ENCODE measurements around the gene SLC39A11. TPM values are rescaled to one million over a fixed set of nuclear protein-coding genes. Genes with fewer than 3 reads are reported as not detected.

The SLC39A11 gene
- total and polyA plus RNA-seq, 2 of the 13 experiments (the other 11 are each of a cell fraction or from before 2014, with no cell fraction given), result 17.2 to 31.5 TPM

DNA sequence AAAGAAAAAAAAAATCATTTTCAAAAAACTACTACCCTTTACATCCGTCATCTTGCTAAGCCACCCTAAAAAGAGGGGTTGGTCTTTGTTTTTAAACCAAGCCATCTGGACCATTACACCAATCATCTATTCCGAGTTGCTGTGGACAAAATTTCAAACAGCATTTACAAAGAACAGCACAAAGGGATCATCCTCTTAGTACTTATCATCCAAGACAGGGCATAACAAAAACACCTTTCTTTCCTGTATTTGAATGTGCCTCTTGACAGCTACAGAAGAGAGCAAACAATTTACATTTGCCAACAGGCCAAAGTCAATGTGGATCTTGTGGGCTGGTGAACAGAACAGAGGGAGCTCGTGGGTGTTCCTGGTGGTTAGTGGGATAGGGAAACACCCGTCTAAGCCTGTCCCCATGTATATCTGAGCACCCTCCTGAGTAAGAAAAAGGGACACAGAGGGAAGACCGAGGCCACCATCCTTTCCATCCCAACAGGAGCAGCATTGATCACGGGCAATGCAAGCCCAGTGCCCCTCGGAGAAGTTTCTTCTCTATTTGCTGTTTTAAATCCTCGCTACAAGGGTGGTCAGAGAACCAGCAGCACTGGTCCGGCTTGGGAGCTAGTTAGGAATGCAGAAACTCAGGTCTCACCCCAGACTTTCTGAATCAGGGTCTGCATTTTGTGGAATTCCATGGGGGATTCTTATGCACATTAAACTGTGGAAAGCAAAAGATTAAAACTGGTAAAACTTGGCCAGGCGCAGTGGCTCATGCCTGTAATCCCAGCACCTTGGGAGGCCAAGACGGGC lies 1.9 kb downstream of the SLC39A11 start (continued):
- TF ChIP-seq, protein P1, sequence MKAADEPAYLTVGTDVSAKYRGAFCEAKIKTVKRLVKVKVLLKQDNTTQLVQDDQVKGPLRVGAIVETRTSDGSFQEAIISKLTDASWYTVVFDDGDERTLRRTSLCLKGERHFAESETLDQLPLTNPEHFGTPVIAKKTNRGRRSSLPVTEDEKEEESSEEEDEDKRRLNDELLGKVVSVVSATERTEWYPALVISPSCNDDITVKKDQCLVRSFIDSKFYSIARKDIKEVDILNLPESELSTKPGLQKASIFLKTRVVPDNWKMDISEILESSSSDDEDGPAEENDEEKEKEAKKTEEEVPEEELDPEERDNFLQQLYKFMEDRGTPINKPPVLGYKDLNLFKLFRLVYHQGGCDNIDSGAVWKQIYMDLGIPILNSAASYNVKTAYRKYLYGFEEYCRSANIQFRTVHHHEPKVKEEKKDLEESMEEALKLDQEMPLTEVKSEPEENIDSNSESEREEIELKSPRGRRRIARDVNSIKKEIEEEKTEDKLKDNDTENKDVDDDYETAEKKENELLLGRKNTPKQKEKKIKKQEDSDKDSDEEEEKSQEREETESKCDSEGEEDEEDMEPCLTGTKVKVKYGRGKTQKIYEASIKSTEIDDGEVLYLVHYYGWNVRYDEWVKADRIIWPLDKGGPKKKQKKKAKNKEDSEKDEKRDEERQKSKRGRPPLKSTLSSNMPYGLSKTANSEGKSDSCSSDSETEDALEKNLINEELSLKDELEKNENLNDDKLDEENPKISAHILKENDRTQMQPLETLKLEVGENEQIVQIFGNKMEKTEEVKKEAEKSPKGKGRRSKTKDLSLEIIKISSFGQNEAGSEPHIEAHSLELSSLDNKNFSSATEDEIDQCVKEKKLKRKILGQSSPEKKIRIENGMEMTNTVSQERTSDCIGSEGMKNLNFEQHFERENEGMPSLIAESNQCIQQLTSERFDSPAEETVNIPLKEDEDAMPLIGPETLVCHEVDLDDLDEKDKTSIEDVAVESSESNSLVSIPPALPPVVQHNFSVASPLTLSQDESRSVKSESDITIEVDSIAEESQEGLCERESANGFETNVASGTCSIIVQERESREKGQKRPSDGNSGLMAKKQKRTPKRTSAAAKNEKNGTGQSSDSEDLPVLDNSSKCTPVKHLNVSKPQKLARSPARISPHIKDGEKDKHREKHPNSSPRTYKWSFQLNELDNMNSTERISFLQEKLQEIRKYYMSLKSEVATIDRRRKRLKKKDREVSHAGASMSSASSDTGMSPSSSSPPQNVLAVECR (CRISPR knock-in tag; IDR thresholded peaks at IDR 0.05; ENCODE audit: borderline replicate concordance), result peak; percentile 56; the same call in 1 of the 2 replicates
- TF ChIP-seq PCBP1 (IDR thresholded peaks at IDR 0.05; ENCODE audit: borderline replicate concordance, low read depth, low read length), result no peak
- no peak for TF ChIP-seq TMF1 (CRISPR knock-in tag; IDR thresholded peaks at IDR 0.05; ENCODE audit: low read depth)
- TF ChIP-seq ZNF572 (CRISPR knock-in tag; IDR thresholded peaks at IDR 0.05), result peak; percentile 86; the same call in 1 of the 2 replicates
- TF ChIP-seq, protein P2, sequence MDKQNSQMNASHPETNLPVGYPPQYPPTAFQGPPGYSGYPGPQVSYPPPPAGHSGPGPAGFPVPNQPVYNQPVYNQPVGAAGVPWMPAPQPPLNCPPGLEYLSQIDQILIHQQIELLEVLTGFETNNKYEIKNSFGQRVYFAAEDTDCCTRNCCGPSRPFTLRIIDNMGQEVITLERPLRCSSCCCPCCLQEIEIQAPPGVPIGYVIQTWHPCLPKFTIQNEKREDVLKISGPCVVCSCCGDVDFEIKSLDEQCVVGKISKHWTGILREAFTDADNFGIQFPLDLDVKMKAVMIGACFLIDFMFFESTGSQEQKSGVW (CRISPR knock-in tag; IDR thresholded peaks at IDR 0.05; ENCODE audit: borderline replicate concordance), result no peak
- TF ChIP-seq SSRP1 (CRISPR knock-in tag; IDR thresholded peaks at IDR 0.05), result no peak; the same call in 1 of the 2 replicates
- TF ChIP-seq, protein P3, sequence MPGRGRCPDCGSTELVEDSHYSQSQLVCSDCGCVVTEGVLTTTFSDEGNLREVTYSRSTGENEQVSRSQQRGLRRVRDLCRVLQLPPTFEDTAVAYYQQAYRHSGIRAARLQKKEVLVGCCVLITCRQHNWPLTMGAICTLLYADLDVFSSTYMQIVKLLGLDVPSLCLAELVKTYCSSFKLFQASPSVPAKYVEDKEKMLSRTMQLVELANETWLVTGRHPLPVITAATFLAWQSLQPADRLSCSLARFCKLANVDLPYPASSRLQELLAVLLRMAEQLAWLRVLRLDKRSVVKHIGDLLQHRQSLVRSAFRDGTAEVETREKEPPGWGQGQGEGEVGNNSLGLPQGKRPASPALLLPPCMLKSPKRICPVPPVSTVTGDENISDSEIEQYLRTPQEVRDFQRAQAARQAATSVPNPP (CRISPR knock-in tag; IDR thresholded peaks at IDR 0.05), result no peak
- TF ChIP-seq KMT2A (CRISPR knock-in tag; IDR thresholded peaks at IDR 0.05), result 0 out of 2 replicates have a peak, but pooled peaks have one; percentile 31
- no peak for TF ChIP-seq CEBPB (IDR thresholded peaks at IDR 0.05; ENCODE audit: borderline replicate concordance, low read depth, low read length)
- no peak for TF ChIP-seq ZFP36 (IDR thresholded peaks at IDR 0.05; ENCODE audit: borderline replicate concordance, low read depth, low read length, partially characterized antibody)
- no peak for TF ChIP-seq MYNN (CRISPR knock-in tag; IDR thresholded peaks at IDR 0.05; ENCODE audit: low read depth)
- peak; percentile 92 for TF ChIP-seq ZNF7 (CRISPR knock-in tag; IDR thresholded peaks at IDR 0.05)
- TF ChIP-seq, protein P4, sequence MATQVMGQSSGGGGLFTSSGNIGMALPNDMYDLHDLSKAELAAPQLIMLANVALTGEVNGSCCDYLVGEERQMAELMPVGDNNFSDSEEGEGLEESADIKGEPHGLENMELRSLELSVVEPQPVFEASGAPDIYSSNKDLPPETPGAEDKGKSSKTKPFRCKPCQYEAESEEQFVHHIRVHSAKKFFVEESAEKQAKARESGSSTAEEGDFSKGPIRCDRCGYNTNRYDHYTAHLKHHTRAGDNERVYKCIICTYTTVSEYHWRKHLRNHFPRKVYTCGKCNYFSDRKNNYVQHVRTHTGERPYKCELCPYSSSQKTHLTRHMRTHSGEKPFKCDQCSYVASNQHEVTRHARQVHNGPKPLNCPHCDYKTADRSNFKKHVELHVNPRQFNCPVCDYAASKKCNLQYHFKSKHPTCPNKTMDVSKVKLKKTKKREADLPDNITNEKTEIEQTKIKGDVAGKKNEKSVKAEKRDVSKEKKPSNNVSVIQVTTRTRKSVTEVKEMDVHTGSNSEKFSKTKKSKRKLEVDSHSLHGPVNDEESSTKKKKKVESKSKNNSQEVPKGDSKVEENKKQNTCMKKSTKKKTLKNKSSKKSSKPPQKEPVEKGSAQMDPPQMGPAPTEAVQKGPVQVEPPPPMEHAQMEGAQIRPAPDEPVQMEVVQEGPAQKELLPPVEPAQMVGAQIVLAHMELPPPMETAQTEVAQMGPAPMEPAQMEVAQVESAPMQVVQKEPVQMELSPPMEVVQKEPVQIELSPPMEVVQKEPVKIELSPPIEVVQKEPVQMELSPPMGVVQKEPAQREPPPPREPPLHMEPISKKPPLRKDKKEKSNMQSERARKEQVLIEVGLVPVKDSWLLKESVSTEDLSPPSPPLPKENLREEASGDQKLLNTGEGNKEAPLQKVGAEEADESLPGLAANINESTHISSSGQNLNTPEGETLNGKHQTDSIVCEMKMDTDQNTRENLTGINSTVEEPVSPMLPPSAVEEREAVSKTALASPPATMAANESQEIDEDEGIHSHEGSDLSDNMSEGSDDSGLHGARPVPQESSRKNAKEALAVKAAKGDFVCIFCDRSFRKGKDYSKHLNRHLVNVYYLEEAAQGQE (IDR thresholded peaks at IDR 0.05; ENCODE audit: borderline replicate concordance in 1 of 2, low read depth in 1 of 2, low read length in 2 of 2), result 0 out of 4 replicates have a peak, but pooled peaks of 1 of the 2 experiments have one; percentile 27
- TF ChIP-seq ZNF326 (CRISPR knock-in tag; IDR thresholded peaks at IDR 0.05; ENCODE audit: borderline replicate concordance), result no peak
- TF ChIP-seq ZFAT (CRISPR knock-in tag; conservative IDR thresholded peaks at IDR 0.05), result no peak
- no peak for TF ChIP-seq ZNF724P (CRISPR knock-in tag; IDR thresholded peaks at IDR 0.05; ENCODE audit: borderline replicate concordance)
- TF ChIP-seq ZNF460 (CRISPR knock-in tag; IDR thresholded peaks at IDR 0.05; ENCODE audit: borderline replicate concordance), result no peak; the same call in 1 of the 2 replicates

Data from HepG2 (cell line).